ENCODE results near the gene STX4. TPM values are rescaled to one million over a fixed set of nuclear protein-coding genes. Genes with fewer than 3 reads are reported as not detected.

Gene STX4
- total and polyA plus RNA-seq, 9 of the 15 experiments (the other 6 are each of a cell fraction or from before 2014, with no cell fraction given), result 3.2 to 48.0 (median 21.5) TPM

GRCh38 chr16:30996985-30997724, 36.2 kb upstream of the STX4 start (continued):
- TF ChIP-seq HDAC1 (IDR thresholded peaks at IDR 0.05) (peak in 1 of 2 experiments; percentile 54; a peak in 2 of 4 replicates), SUPT5H (IDR thresholded peaks at IDR 0.05) (peak; percentile 89), ZNF583 (CRISPR knock-in tag; IDR thresholded peaks at IDR 0.05) (no peak), TSHZ1 (CRISPR knock-in tag; IDR thresholded peaks at IDR 0.05) (no peak), NCOA6 (IDR thresholded peaks at IDR 0.05) (no peak), NRF1 (conservative IDR thresholded peaks at IDR 0.05 in 1 of 2, IDR thresholded peaks at IDR 0.05 in 1 of 2) (peak; percentile 52 to 54), TEAD1 (CRISPR knock-in tag; IDR thresholded peaks at IDR 0.05) (0 out of 4 replicates have a peak, but pooled peaks of 1 of the 2 experiments have one; percentile 9), MYBL2 (IDR thresholded peaks at IDR 0.05; ENCODE audit: low read depth) (no peak), MYBL2 (CRISPR knock-in tag; IDR thresholded peaks at IDR 0.05; ENCODE audit: borderline replicate concordance) (no peak), MAZ (CRISPR knock-in tag; conservative IDR thresholded peaks at IDR 0.05 in 1 of 2, IDR thresholded peaks at IDR 0.05 in 1 of 2) (peak; percentile 22 to 84; a peak in 2 of 4 replicates), MAX (CRISPR knock-in tag; IDR thresholded peaks at IDR 0.05) (peak; percentile 29; the same call in 1 of the 2 replicates), BRD9 (IDR thresholded peaks at IDR 0.05; ENCODE audit: low read depth, partially characterized antibody) (peak; percentile 52), TAF9B (IDR thresholded peaks at IDR 0.05; ENCODE audit: partially characterized antibody) (no peak), HNRNPK (IDR thresholded peaks at IDR 0.05; ENCODE audit: low read depth, low read length, poor library complexity, severe bottlenecking) (no peak), ZKSCAN8 (CRISPR knock-in tag; IDR thresholded peaks at IDR 0.05) (no peak), ZNF253 (CRISPR knock-in tag; conservative IDR thresholded peaks at IDR 0.05) (no peak), CREB5 (CRISPR knock-in tag; IDR thresholded peaks at IDR 0.05) (no peak), NKRF (IDR thresholded peaks at IDR 0.05; ENCODE audit: borderline replicate concordance) (no peak; the same call in 1 of the 2 replicates), HSF4 (CRISPR knock-in tag; IDR thresholded peaks at IDR 0.05; ENCODE audit: borderline replicate concordance) (no peak), ZFPM2 (CRISPR knock-in tag; IDR thresholded peaks at IDR 0.05) (no peak), PTTG1 (tag; IDR thresholded peaks at IDR 0.05; ENCODE audit: low read depth) (no peak)

Measured in K562 (cell line).